HG03457 (cell line): ENCODE measurements around the gene EBF3.

ENCODE experiments used
- ATAC-seq: cut with Tn5 transposase; IDR thresholded peaks from one replicate; pipeline ENCODE4 v1.9.1; 2021; ENCODE audit warnings: moderate number of reproducible peaks; ENCODE audit not compliant: unreplicated experiment

Gene EBF3

GRCh38 chr10:129960481-129961156 is 3.5 kb downstream of the EBF3 start:
- ATAC-seq: no peak

- no peak for ATAC-seq
These were observed 4.3 kb downstream of the EBF3 start for GRCh38 chr10:129959544-129960480.

DNA sequence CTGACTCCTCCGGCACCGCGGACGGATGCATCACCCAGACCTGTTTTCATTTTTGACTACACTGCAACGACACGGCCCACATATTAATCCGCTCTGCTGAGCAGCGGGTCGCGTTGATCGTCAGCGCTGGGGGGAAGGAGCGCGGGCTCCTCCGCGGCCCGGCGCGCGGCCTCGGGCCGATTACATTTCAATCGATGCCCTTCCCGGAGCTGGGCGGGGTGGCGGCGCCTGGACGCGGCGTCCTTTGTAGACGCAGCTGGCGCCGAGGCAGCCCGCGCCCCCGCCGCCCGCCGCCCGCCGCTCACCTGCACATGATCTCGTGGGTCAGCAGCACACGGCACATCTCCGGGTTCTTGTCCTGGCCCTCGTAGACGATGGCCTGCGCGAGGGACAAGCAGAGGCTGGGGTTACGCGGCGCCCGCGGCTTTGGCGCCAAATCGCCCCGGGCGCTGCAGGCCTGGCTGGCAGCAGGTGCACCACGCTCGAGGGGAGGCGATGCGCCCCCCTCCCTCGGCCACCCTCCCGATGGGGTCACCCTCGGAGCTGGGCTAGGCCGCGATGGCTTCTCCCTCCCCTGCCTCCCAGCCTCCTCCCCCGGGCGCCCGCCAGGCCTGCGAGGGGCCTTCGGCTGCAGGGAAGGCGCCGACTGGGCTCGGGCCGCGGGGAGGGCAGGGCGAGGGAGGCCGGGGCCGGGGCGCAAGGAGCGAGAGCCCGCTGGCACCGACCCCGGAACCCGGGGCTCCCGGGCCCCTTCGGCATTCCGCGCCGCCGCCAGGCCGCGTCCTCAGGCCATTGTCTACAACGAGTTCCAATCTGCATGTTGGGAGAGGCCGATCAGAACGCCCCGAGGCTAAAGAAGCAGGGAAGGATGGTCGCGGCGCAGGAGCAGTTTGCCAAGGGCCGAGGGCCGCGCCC is 5.2 kb downstream of the EBF3 start:
- no peak for ATAC-seq

DNA sequence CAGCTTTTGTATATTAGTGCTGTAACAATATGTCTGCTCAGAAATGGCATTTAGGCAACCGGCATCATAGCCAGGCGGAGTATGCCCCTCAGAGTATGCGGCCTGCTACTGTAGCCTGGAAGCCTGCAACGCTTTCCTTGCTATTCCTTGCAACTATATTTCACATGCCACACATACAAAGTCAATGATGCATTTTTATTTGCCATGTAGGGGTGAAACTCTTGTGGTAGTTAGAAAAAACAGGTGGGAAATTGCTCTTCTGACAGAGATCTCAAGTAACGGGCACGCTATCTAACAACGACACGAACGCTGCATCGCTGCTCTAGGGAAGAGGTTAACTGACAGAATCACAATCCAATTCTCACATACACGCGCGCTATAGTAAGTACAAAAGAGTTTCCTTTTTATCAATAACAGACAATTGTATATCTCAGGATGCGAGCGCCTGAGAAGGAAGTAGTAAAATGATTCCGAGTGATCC is 5.9 kb downstream of the EBF3 start:
- no peak for ATAC-seq

- no peak for ATAC-seq
These were observed 7.0 kb downstream of the EBF3 start for GRCh38 chr10:129956876-129957673.

- no peak for ATAC-seq
These were observed 7.8 kb downstream of the EBF3 start for GRCh38 chr10:129956286-129956670.

- no peak for ATAC-seq
These were observed 8.3 kb downstream of the EBF3 start for GRCh38 chr10:129955601-129956285.

DNA sequence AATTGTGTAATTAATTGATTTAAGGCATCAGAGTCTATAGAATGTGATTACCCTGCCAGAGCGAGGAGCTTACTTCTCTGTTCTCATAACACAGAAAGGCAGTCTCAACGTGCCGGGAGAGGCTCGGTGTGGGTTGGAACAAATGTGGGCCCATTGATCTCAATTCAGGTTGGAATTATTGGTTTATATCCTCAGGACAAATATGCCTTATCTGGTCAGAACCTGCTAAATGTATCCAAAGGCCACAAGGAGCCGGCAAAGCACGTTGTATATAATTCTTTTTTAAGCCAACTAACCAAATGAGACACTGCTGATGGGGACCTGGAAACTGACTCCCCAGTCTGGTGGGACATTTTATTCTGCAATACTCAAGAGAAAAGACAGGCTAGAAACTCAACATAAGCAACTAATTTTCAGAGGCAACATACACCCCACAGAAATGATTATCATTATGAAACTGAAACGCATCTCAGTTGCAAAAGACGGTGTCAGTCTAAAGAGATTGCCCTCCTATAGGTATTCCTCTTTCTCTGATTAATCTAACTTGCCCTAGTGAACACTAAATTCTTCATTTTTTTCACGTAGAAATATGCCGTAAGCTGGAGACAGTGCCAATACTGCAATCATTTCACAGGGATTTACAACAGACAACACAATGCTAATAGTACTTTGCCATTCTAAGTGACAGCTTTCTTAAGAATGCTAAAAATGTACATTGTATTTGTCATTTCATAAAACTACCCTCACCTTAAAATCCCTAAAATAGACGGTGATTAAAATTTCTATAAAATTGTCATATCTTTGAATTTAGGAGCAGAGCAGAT is 9.4 kb downstream of the EBF3 start:
- no peak for ATAC-seq

DNA sequence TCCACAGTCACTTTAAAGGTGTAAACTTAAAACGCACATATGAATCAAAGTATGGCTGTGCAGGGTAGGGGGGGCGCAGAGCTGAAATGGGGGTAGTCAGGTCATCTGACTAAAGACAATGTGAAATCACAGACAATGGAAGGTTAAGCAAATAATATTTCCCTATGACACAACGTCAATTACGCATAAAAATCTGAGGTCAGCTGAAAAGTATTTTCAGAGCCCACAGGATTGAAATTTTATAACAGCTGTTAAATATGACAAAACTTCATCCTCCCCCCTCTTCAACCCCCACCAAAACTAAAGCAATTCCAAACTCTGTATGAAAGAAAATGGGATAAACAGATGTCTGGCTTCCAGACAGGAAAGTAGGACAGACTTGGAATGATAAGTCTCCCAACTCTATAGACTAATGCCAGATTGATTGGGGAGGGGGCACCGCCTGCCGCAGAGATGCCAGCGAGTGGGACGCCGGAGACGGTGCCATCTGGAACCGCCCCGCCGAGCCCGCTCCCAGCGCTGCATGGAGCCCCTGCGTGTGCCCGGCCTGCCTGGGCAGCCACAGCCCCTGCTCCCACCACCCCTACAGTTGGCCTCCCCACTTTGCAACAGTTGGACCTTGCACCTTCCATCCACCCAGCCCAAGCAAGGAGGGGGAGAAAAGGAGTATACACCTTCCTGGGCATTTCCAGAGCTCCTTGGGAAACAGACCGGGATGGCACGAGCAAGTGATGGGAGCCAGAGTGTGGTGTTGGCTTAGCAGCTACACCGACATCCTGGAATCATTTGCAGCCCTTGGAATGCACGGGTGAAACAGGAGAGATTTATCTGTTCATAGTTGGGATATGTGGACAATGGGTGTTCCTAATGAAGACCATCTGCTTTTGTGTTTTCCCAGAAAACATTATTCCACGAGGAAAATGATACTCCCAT is 10.7 kb downstream of the EBF3 start:
- no peak for ATAC-seq

DNA sequence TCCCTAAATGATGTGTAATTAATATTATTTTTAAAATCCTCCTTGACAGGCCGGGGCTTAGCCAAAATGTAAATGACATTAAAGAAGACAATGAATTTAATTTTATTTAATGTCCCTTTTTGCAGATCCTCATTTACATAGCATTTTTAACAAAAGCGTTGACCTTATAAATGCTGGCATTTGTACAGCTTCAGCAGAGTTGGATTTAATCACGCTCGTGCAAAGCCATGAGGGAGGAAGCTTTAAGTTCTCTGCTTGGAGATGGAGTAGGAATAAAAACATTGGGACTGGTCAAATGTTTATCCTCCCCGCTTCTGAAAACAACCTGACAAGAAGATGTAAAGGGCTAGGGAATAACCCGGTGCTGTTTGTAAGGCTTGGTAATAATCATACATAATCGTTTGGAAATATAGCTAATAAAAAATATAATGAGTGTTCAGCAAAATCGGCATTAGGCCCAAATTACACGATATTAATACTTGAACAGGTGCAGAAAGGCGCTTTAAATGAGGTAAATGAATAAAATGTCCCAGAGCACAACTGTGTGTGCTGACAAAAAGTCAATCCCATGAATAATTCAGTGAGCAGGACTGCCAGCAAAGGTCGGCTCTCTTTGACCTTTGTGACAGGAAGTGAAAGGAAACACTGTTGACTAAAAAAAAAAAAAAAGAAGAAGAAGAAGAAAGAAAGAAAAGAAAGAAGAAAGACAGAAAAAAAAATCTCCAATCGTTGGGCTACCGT is 11.5 kb downstream of the EBF3 start:
- ATAC-seq: no peak

DNA sequence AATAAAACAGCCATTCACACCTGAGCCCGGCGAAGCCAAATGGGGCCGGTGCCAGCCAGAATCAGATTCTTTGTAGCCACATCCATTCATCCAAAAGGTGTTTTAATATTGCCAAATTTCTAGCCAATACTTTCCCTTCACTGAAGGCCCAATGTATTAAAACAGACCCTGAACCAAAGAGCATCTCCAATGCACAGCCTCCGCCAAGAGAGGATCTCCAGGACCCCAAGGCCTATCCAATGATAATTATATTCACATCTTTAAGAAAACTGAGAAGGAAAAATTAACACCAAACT is 12.2 kb downstream of the EBF3 start:
- ATAC-seq: no peak

GRCh38 chr10:129951101-129951969 is 12.7 kb downstream of the EBF3 start:
- no peak for ATAC-seq

- ATAC-seq: no peak
These were observed 13.4 kb downstream of the EBF3 start for GRCh38 chr10:129950676-129951075.

GRCh38 chr10:129949891-129950291 is 14.2 kb downstream of the EBF3 start:
- no peak for ATAC-seq

DNA sequence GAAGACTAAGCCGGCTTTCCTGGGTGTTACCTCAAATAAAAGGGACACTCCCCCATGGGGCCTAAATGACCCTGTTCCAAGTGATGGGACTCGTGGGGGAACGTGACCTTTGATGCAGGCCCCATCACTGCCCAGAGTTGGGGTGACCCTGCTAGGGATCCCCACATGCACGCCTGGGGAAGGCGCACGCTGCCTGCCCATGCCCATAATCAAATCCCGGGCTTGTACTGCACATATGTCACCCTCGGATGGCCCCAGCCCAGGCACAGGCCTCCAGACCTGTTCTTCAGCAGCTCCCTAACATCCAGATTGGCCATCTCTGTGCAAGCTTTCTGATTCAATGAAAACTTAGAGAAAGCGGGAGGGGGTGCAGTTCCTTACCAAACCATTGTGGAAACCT is 14.7 kb downstream of the EBF3 start:
- ATAC-seq: no peak

DNA sequence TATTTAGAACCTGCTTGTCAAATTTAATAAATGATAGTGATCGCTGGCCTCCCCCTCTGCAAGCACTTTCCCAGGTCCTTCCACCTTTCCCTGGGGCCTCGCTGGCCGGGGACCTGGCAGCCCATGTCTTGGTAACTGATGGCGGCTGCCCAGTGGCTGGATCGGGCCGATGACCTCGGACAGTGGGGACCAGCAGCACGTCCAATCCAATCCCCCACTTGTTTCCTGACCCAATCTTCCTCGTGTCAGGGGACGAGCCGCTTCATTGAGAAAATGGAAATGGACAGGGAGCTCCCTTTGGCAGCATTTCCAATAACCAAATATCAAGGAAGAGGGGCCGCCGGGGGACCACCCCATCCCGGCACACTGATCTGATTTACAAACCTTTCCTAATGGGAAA is 17.2 kb downstream of the EBF3 start:
- ATAC-seq: no peak
